HEK293 (cell line): ENCODE measurements around the gene TC2N.

ENCODE experiments used
- CTCF ChIA-PET: fragments of 350-600 bp; formaldehyde crosslinking; extraction: SDS; loops from one replicate; lab custom pipeline; 2021; ENCODE audit warnings: antibody characterized with exemption; lab: Yijun Ruan, JAX
- POLR2A ChIA-PET: fragments of 300-600 bp; formaldehyde crosslinking; extraction: SDS; loops from one replicate; lab custom pipeline; 2020; ENCODE audit warnings: antibody characterized with exemption, inconsistent platforms; lab: Yijun Ruan, JAX
- H3K27ac ChIP-seq: fragments of 200-500 bp; sonication (Bioruptor generic); 2 replicates; pipeline ENCODE4 v1.5.1; 2014; ENCODE audit warnings: low read depth, low read length, control low read depth, inconsistent platforms; ENCODE audit errors: extremely low read depth
- H3K36me3 ChIP-seq, 2 experiments: fragments of 200-500 bp in 1 of 2; sonication (Bioruptor generic) in 1 of 2; 1 replicate in 1 of 2; 2 replicates in 1 of 2; pipeline ENCODE4 v1.5.1; 2014 to 2017; ENCODE audit warnings: inconsistent platforms in 2 of 2, low read length in 2 of 2; ENCODE audit not compliant: control insufficient read depth in 2 of 2, insufficient read depth in 1 of 2
- H3K4me1 ChIP-seq: fragments of 200-500 bp; sonication (Bioruptor generic); 2 replicates; pipeline ENCODE4 v1.5.1; 2014; ENCODE audit warnings: mild to moderate bottlenecking, low read length, inconsistent platforms; ENCODE audit not compliant: control insufficient read depth, insufficient read depth
- H3K4me3 ChIP-seq: 2 replicates; pipeline ENCODE4 v1.5.1; 2011; ENCODE audit warnings: low read depth, mild to moderate bottlenecking, control low read depth, low read length, moderate library complexity
- H3K9me3 ChIP-seq: fragments of 200-500 bp; sonication (Bioruptor generic); 2 replicates; pipeline ENCODE4 v1.5.1; 2014; ENCODE audit warnings: low read depth, low read length, inconsistent platforms; ENCODE audit not compliant: control insufficient read depth, insufficient read depth
- GLI2 ChIP-seq: fragments of 450-650 bp; formaldehyde crosslinking; IDR thresholded peaks from 2 replicates; pipeline ENCODE4; 2017; ENCODE audit warnings: missing biosample characterization, missing genetic modification characterization, low read depth, borderline replicate concordance
- KLF1 ChIP-seq: fragments of 450-650 bp; formaldehyde crosslinking; IDR thresholded peaks from 2 replicates; pipeline ENCODE4 v1.5.1; 2016; ENCODE audit warnings: missing biosample characterization, missing genetic modification characterization
- KLF7 ChIP-seq: fragments of 450-650 bp; formaldehyde crosslinking; IDR thresholded peaks from 2 replicates; pipeline ENCODE4 v1.5.1; 2016; ENCODE audit warnings: missing biosample characterization, missing genetic modification characterization, borderline replicate concordance
- OSR2 ChIP-seq: fragments of 450-650 bp; formaldehyde crosslinking; IDR thresholded peaks from 2 replicates; pipeline ENCODE4 v1.5.1; 2016; ENCODE audit warnings: missing biosample characterization, missing genetic modification characterization
- SETDB1 ChIP-seq: IDR thresholded peaks from one replicate; pipeline ENCODE4 v1.6.1; 2017; ENCODE audit warnings: mild to moderate bottlenecking, low read length, moderate library complexity, mixed read lengths; ENCODE audit not compliant: insufficient read length
- WT1 ChIP-seq: fragments of 450-650 bp; formaldehyde crosslinking; IDR thresholded peaks from 2 replicates; pipeline ENCODE4 v1.5.1; 2016; ENCODE audit warnings: missing biosample characterization, missing genetic modification characterization
- ZBTB21 ChIP-seq: fragments of 450-650 bp; formaldehyde crosslinking; IDR thresholded peaks from 2 replicates; pipeline ENCODE4 v1.5.1; 2017; ENCODE audit warnings: missing biosample characterization, missing genetic modification characterization
- ZNF112 ChIP-seq: fragments of 450-650 bp; formaldehyde crosslinking; IDR thresholded peaks from 2 replicates; pipeline ENCODE4 v1.5.0; 2017; ENCODE audit warnings: missing biosample characterization, missing genetic modification characterization
- ZNF175 ChIP-seq: fragments of 450-650 bp; formaldehyde crosslinking; IDR thresholded peaks from 2 replicates; pipeline ENCODE4 v1.5.1; 2016; ENCODE audit warnings: missing biosample characterization, missing genetic modification characterization
- ZNF23 ChIP-seq: fragments of 450-650 bp; formaldehyde crosslinking; IDR thresholded peaks from 2 replicates; pipeline ENCODE4 v1.5.1; 2016; ENCODE audit warnings: missing biosample characterization, missing genetic modification characterization, borderline replicate concordance
- ZNF24 ChIP-seq: fragments of 450-650 bp; formaldehyde crosslinking; IDR thresholded peaks from 2 replicates; pipeline ENCODE4 v1.5.1; 2016; ENCODE audit warnings: missing biosample characterization, missing genetic modification characterization
- ZNF324 ChIP-seq: fragments of 450-650 bp; formaldehyde crosslinking; IDR thresholded peaks from 2 replicates; pipeline ENCODE4 v1.5.1; 2016; ENCODE audit warnings: missing biosample characterization, missing genetic modification characterization
- ZNF350 ChIP-seq: fragments of 450-650 bp; formaldehyde crosslinking; IDR thresholded peaks from 2 replicates; pipeline ENCODE4 v1.5.0; 2017; ENCODE audit warnings: missing biosample characterization, mild to moderate bottlenecking, missing genetic modification characterization
- ZNF37A ChIP-seq: fragments of 450-650 bp; IDR thresholded peaks from 2 replicates; pipeline ENCODE4 v1.5.1; 2018; ENCODE audit warnings: missing biosample characterization, missing genetic modification characterization
- ZNF394 ChIP-seq: fragments of 450-650 bp; formaldehyde crosslinking; IDR thresholded peaks from 2 replicates; pipeline ENCODE4 v1.5.1; 2016; ENCODE audit warnings: missing biosample characterization, missing genetic modification characterization, mild to moderate bottlenecking, moderate library complexity, borderline replicate concordance
- ZNF629 ChIP-seq: fragments of 450-650 bp; formaldehyde crosslinking; IDR thresholded peaks from 2 replicates; pipeline ENCODE4 v1.5.1; 2017; ENCODE audit warnings: missing biosample characterization, missing genetic modification characterization
- ZNF660 ChIP-seq: fragments of 450-650 bp; IDR thresholded peaks from 2 replicates; pipeline ENCODE4 v1.5.1; 2018; ENCODE audit warnings: missing biosample characterization, mild to moderate bottlenecking, missing genetic modification characterization
- ZNF843 ChIP-seq: fragments of 450-650 bp; formaldehyde crosslinking; IDR thresholded peaks from 2 replicates; pipeline ENCODE4 v1.5.1; 2016; ENCODE audit warnings: missing biosample characterization, missing genetic modification characterization
- TF ChIP-seq, protein P1 (sequence below): fragments of 450-650 bp; formaldehyde crosslinking; IDR thresholded peaks from 2 replicates; pipeline ENCODE4 v1.5.1; 2016; ENCODE audit warnings: missing biosample characterization, missing genetic modification characterization
- TF ChIP-seq, protein P2 (sequence below): fragments of 450-650 bp; formaldehyde crosslinking; IDR thresholded peaks from 2 replicates; pipeline ENCODE4 v1.5.1; 2016; ENCODE audit warnings: missing biosample characterization, missing genetic modification characterization
- TF ChIP-seq, protein P3 (sequence below): fragments of 450-650 bp; formaldehyde crosslinking; IDR thresholded peaks from 2 replicates; pipeline ENCODE4 v1.5.1; 2017; ENCODE audit warnings: missing biosample characterization, missing genetic modification characterization
- TF ChIP-seq, protein P4 (sequence below): fragments of 450-650 bp; IDR thresholded peaks from 2 replicates; pipeline ENCODE4 v1.5.1; 2018; ENCODE audit warnings: missing biosample characterization, mild to moderate bottlenecking, missing genetic modification characterization
- TF ChIP-seq, protein P5 (sequence below): fragments of 450-650 bp; formaldehyde crosslinking; IDR thresholded peaks from 2 replicates; pipeline ENCODE4 v1.5.1; 2016; ENCODE audit warnings: missing biosample characterization, missing genetic modification characterization

The TC2N gene

DNA sequence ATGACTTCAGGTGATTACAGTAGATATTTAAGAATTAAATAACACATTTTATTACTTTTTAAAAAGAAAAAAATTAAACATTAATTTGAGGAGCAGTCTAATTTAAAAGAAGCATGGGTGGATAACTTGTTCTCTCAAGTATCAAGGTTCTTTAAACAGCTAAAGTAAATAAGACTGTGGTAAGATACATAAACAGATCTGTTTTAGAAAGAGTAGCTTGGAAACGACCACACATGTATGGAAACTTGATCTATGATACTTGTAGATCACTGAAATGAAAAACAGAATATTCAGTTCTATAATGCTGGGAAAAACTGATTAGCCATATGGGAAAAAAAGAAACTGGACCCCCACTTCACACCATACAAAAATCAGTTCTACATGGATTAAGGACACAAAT, 36.0 kb downstream of the TC2N start:
- no peaks in the 10 kb centered on the region; the same call in 1 of the 2 replicates for H3K9me3 ChIP-seq
- H3K4me1 ChIP-seq, result peaks cover 16% of the 10 kb centered on the region
- H3K36me3 ChIP-seq, result no peaks in the 10 kb centered on the region
- ChIA-PET POLR2A (no interaction called here), CTCF (interaction anchor here (1.4 kb wide), 1 partner anchor 9 kb away, joined by 5 read pairs; no protein-coding TSS in a partner anchor)
- H3K27ac ChIP-seq, result peak overlapping the region; percentile 11; the same call in 1 of the 2 replicates
- TF ChIP-seq WT1 (0 out of 2 replicates have a peak, but pooled peaks have one; percentile 25), ZNF324 (tag by site-specific recombination) (no peak), SETDB1 (no peak), ZNF394 (tag by site-specific recombination) (peak; percentile 40; the same call in 1 of the 2 replicates), KLF1 (tag by site-specific recombination) (peak; percentile 49; the same call in 1 of the 2 replicates), KLF7 (tag by site-specific recombination) (no peak), ZNF23 (no peak), ZNF37A (tag by site-specific recombination) (no peak), GLI2 (tag by site-specific recombination) (no peak), ZNF112 (tag by site-specific recombination) (no peak), ZNF350 (no peak), ZNF660 (tag by site-specific recombination) (no peak), OSR2 (tag by site-specific recombination) (peak; percentile 57; the same call in 1 of the 2 replicates), ZNF175 (tag by site-specific recombination) (no peak), ZNF843 (0 out of 2 replicates have a peak, but pooled peaks have one; percentile 42)
- TF ChIP-seq, protein P1, sequence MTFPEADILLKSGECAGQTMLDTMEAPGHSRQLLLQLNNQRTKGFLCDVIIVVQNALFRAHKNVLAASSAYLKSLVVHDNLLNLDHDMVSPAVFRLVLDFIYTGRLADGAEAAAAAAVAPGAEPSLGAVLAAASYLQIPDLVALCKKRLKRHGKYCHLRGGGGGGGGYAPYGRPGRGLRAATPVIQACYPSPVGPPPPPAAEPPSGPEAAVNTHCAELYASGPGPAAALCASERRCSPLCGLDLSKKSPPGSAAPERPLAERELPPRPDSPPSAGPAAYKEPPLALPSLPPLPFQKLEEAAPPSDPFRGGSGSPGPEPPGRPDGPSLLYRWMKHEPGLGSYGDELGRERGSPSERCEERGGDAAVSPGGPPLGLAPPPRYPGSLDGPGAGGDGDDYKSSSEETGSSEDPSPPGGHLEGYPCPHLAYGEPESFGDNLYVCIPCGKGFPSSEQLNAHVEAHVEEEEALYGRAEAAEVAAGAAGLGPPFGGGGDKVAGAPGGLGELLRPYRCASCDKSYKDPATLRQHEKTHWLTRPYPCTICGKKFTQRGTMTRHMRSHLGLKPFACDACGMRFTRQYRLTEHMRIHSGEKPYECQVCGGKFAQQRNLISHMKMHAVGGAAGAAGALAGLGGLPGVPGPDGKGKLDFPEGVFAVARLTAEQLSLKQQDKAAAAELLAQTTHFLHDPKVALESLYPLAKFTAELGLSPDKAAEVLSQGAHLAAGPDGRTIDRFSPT (tag by site-specific recombination), result no peak
- TF ChIP-seq, protein P2, sequence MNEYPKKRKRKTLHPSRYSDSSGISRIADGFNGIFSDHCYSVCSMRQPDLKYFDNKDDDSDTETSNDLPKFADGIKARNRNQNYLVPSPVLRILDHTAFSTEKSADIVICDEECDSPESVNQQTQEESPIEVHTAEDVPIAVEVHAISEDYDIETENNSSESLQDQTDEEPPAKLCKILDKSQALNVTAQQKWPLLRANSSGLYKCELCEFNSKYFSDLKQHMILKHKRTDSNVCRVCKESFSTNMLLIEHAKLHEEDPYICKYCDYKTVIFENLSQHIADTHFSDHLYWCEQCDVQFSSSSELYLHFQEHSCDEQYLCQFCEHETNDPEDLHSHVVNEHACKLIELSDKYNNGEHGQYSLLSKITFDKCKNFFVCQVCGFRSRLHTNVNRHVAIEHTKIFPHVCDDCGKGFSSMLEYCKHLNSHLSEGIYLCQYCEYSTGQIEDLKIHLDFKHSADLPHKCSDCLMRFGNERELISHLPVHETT (tag by site-specific recombination), result no peak
- TF ChIP-seq, protein P3, sequence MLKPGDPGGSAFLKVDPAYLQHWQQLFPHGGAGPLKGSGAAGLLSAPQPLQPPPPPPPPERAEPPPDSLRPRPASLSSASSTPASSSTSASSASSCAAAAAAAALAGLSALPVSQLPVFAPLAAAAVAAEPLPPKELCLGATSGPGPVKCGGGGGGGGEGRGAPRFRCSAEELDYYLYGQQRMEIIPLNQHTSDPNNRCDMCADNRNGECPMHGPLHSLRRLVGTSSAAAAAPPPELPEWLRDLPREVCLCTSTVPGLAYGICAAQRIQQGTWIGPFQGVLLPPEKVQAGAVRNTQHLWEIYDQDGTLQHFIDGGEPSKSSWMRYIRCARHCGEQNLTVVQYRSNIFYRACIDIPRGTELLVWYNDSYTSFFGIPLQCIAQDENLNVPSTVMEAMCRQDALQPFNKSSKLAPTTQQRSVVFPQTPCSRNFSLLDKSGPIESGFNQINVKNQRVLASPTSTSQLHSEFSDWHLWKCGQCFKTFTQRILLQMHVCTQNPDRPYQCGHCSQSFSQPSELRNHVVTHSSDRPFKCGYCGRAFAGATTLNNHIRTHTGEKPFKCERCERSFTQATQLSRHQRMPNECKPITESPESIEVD (tag by site-specific recombination), result peak; percentile 84
- TF ChIP-seq, protein P4, sequence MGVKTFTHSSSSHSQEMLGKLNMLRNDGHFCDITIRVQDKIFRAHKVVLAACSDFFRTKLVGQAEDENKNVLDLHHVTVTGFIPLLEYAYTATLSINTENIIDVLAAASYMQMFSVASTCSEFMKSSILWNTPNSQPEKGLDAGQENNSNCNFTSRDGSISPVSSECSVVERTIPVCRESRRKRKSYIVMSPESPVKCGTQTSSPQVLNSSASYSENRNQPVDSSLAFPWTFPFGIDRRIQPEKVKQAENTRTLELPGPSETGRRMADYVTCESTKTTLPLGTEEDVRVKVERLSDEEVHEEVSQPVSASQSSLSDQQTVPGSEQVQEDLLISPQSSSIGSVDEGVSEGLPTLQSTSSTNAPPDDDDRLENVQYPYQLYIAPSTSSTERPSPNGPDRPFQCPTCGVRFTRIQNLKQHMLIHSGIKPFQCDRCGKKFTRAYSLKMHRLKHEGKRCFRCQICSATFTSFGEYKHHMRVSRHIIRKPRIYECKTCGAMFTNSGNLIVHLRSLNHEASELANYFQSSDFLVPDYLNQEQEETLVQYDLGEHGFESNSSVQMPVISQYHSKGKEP (tag by site-specific recombination), result no peak
- no peak overlapping the region for H3K4me3 ChIP-seq

DNA sequence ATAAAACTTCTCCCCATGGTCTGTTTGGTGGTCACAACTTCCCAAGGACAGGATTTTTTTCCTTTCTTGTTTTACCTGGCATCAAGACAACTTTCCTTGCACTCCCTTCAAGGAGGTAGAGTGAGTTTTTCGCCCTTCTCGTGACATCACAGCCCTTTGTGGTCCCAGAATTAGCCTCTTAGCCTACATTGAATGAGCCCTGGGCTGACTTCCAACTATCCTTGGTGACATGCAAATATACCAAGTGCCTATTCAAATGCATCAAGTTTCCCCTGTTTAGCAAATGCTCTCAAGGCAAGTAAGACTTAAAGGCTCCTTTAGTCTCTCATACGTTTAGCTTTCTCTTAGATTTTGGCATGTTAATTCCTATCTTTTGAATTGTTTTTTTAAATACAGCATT, 36.6 kb downstream of the TC2N start:
- POLR2A ChIA-PET, result no interaction called here
- H3K36me3 ChIP-seq, result no peaks in the 10 kb centered on the region
- CTCF ChIA-PET, result interaction anchor here (1.4 kb wide), 1 partner anchor 10 kb away, joined by 5 read pairs; no protein-coding TSS in a partner anchor
- no peak overlapping the region for H3K4me3 ChIP-seq
- peak overlapping the region; percentile 11; the same call in 1 of the 2 replicates for H3K27ac ChIP-seq
- peaks cover 16% of the 10 kb centered on the region for H3K4me1 ChIP-seq
- H3K9me3 ChIP-seq, result no peaks in the 10 kb centered on the region; the same call in 1 of the 2 replicates
- TF ChIP-seq, protein P3 (tag by site-specific recombination), result peak; percentile 95
- TF ChIP-seq ZNF629 (peak; percentile 58), SETDB1 (no peak), ZBTB21 (tag by site-specific recombination) (peak; percentile 62), ZNF324 (tag by site-specific recombination) (no peak), ZNF24 (no peak)
- TF ChIP-seq, protein P5, sequence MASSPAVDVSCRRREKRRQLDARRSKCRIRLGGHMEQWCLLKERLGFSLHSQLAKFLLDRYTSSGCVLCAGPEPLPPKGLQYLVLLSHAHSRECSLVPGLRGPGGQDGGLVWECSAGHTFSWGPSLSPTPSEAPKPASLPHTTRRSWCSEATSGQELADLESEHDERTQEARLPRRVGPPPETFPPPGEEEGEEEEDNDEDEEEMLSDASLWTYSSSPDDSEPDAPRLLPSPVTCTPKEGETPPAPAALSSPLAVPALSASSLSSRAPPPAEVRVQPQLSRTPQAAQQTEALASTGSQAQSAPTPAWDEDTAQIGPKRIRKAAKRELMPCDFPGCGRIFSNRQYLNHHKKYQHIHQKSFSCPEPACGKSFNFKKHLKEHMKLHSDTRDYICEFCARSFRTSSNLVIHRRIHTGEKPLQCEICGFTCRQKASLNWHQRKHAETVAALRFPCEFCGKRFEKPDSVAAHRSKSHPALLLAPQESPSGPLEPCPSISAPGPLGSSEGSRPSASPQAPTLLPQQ (tag by site-specific recombination), result 0 out of 2 replicates have a peak, but pooled peaks have one; percentile 36
- TF ChIP-seq, protein P4 (tag by site-specific recombination), result peak; percentile 76
